Measurements from ENCODE around the gene HSPA1A. TPM values are rescaled to one million over a fixed set of nuclear protein-coding genes. Genes with fewer than 3 reads are reported as not detected.
A peak's percentile ranks its signal among the peaks of the same experiment; 100 is the strongest.

HSPA1A gene
- polyA plus RNA-seq, 3 donors: 144 to 215 (median 200) TPM

GRCh38 chr6:31825553-31825952 is 10.2 kb downstream of the HSPA1A start:
- Mint-ChIP-seq H3K36me3 (no peaks in the 10 kb centered on the region), H3K9me3 (peaks cover 0 to 2% (median 0%) of the 10 kb centered on the region in 7 donors), H3K27ac (peak overlapping the region in 1 of 7 donors; percentile 97), H3K27me3 (ENCODE audit: low read depth in 3 of 3) (peaks cover 0 to 2% (median 0%) of the 10 kb centered on the region in 3 donors), H3K4me3 (no peak overlapping the region), H3K4me1 (peaks cover 58% of the 10 kb centered on the region)
- Histone ChIP-seq H3K27me3 (ENCODE audit: control insufficient read depth in 2 of 2, insufficient read depth in 2 of 2, low read length in 2 of 2) (no peaks in the 10 kb centered on the region), H3K4me2 (replicated peaks; ENCODE audit: extremely low read depth, low read length, poor library complexity, severe bottlenecking) (no peak overlapping the region), H3K9ac (ENCODE audit: insufficient read depth, low read length, poor library complexity, severe bottlenecking) (no peak overlapping the region), H2AFZ (ENCODE audit: insufficient read depth, low read depth, low read length, poor library complexity, severe bottlenecking) (no peak overlapping the region), H3K4me1 (ENCODE audit: control insufficient read depth in 1 of 2, insufficient read depth in 2 of 2, low read length in 2 of 2) (peaks cover 58 to 69% of the 10 kb centered on the region in 2 donors), H4K20me1 (ENCODE audit: insufficient read depth, low read length) (peaks cover 4% of the 10 kb centered on the region), H3K79me2 (ENCODE audit: insufficient read depth, low read length) (peaks cover 36% of the 10 kb centered on the region), H3K36me3 (replicated peaks in 1 of 2; ENCODE audit: control insufficient read depth in 1 of 2, insufficient read depth in 2 of 2, low read length in 2 of 2) (no peaks in the 10 kb centered on the region), H3K9me3 (replicated peaks in 1 of 2; ENCODE audit: control insufficient read depth in 1 of 2, insufficient read depth in 1 of 2, low read length in 2 of 2) (no peaks in the 10 kb centered on the region), H3K27ac (ENCODE audit: low read depth in 1 of 2, low read length in 2 of 2) (no peak overlapping the region), H3K4me3 (replicated peaks in 1 of 3; ENCODE audit: low read depth in 2 of 3, low read length in 3 of 3) (no peak overlapping the region)
- no CpG with 5 or more reads among the region's 4 CpGs for WGBS (ENCODE audit: insufficient coverage)
- intact Hi-C loops (cut with micrococcal nuclease): no loop called here
- no peak for TF ChIP-seq CTCF (IDR thresholded peaks at IDR 0.05)
- DNase-seq: no peak

- H3K9me3 ChIP-seq (replicated peaks in 1 of 2; ENCODE audit: control insufficient read depth in 1 of 2, insufficient read depth in 1 of 2, low read length in 2 of 2): no peaks in the 10 kb centered on the region
- peak overlapping the region; percentile 68 for H3K9ac ChIP-seq (ENCODE audit: insufficient read depth, low read length, poor library complexity, severe bottlenecking)
- H3K79me2 ChIP-seq (ENCODE audit: insufficient read depth, low read length): peaks cover 40% of the 10 kb centered on the region
- WGBS (ENCODE audit: insufficient coverage): 0% methylated on average over 10 of the region's 13 CpGs
- H3K27me3 ChIP-seq (ENCODE audit: control insufficient read depth in 2 of 2, insufficient read depth in 2 of 2, low read length in 2 of 2): no peaks in the 10 kb centered on the region
- no peaks in the 10 kb centered on the region for H3K36me3 ChIP-seq (replicated peaks in 1 of 2; ENCODE audit: control insufficient read depth in 1 of 2, insufficient read depth in 2 of 2, low read length in 2 of 2)
- Mint-ChIP-seq H3K27me3 (ENCODE audit: low read depth in 3 of 3) (peaks cover 0 to 2% (median 0%) of the 10 kb centered on the region in 3 donors), H3K4me3 (peak overlapping the region; percentile 94 to 95), H3K36me3 (no peaks in the 10 kb centered on the region), H3K9me3 (no peaks in the 10 kb centered on the region), H3K4me1 (peaks cover 61% of the 10 kb centered on the region), H3K27ac (peak overlapping the region; percentile 96 to 99 (median 98))
- DNase-seq: peak in 2 of 3 donors; percentile 39 to 49
- H2AFZ ChIP-seq (ENCODE audit: insufficient read depth, low read depth, low read length, poor library complexity, severe bottlenecking): peak overlapping the region; percentile 82
- H3K4me2 ChIP-seq (replicated peaks; ENCODE audit: extremely low read depth, low read length, poor library complexity, severe bottlenecking): peak overlapping the region; percentile 83
- H3K4me3 ChIP-seq (replicated peaks in 1 of 3; ENCODE audit: low read depth in 2 of 3, low read length in 3 of 3): peak overlapping the region; percentile 41 to 86 (median 81)
- H3K4me1 ChIP-seq (ENCODE audit: control insufficient read depth in 1 of 2, insufficient read depth in 2 of 2, low read length in 2 of 2): peaks cover 60 to 69% of the 10 kb centered on the region in 2 donors
- intact Hi-C loops (cut with micrococcal nuclease): no loop called here
- peak overlapping the region; percentile 69 to 82 for H3K27ac ChIP-seq (ENCODE audit: low read depth in 1 of 2, low read length in 2 of 2)
- H4K20me1 ChIP-seq (ENCODE audit: insufficient read depth, low read length): peaks cover 4% of the 10 kb centered on the region
- no peak for TF ChIP-seq CTCF (IDR thresholded peaks at IDR 0.05)
These were observed 11.5 kb downstream of the HSPA1A start for GRCh38 chr6:31826793-31827285.
